Prostate gland (tissue), 2 donors: Measurements from ENCODE around the gene HSD17B8.

Source experiments
- CTCF ChIP-seq, 4 experiments: fragments of 200-600 bp in 2 of 4; fragments of 450-650 bp in 2 of 4; sonication (generic) in 2 of 4; IDR thresholded peaks; 1 replicate in 3 of 4; 2 replicates in 1 of 4; pipeline ENCODE4 v1.5.1; 2016 to 2019; ENCODE audit warnings: antibody characterized with exemption in 4 of 4, mild to moderate bottlenecking in 2 of 4, moderate library complexity in 2 of 4
- POLR2A ChIP-seq: fragments of 450-650 bp; IDR thresholded peaks from one replicate; pipeline ENCODE4 v1.6.1; 2016; ENCODE audit warnings: antibody characterized with exemption, mild to moderate bottlenecking

GRCh38 chr6:33183071-33183683 is 21.3 kb upstream of the HSD17B8 start:
- TF ChIP-seq CTCF (IDR thresholded peaks at IDR 0.05), result no peak
- no peak for TF ChIP-seq POLR2A
